ENCODE measurements around the gene OBSL1.

Gene OBSL1

DNA sequence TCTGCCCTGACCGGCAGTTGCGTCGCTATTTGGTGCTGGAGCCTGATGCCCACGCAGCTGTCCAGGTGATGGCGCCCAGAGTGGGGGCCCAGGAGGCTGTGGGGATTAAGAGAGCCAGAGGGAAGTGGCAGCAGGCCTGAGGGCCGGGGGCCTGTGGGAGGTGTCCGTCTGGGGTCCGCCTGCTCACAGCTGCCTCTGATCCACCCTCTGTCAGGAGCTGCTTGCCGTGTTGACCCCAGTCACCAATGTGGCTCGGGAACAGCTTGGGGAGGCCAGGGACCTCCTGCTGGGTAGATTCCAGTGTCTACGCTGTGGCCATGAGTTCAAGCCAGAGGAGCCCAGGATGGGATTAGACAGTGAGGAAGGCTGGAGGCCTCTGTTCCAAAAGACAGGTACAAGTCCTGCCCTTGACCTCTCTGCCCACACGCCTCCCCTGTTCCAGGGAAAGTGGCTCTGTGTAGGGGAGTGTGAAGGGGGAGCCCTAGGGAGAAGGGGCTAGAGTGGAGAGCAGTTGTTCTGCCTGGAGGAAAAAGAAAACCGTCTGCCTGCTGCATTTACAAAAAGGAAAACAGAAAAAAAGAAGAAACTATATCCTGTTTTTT, 37.9 kb upstream of the OBSL1 start:
- TF ChIP-seq, protein P1, sequence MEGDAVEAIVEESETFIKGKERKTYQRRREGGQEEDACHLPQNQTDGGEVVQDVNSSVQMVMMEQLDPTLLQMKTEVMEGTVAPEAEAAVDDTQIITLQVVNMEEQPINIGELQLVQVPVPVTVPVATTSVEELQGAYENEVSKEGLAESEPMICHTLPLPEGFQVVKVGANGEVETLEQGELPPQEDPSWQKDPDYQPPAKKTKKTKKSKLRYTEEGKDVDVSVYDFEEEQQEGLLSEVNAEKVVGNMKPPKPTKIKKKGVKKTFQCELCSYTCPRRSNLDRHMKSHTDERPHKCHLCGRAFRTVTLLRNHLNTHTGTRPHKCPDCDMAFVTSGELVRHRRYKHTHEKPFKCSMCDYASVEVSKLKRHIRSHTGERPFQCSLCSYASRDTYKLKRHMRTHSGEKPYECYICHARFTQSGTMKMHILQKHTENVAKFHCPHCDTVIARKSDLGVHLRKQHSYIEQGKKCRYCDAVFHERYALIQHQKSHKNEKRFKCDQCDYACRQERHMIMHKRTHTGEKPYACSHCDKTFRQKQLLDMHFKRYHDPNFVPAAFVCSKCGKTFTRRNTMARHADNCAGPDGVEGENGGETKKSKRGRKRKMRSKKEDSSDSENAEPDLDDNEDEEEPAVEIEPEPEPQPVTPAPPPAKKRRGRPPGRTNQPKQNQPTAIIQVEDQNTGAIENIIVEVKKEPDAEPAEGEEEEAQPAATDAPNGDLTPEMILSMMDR (IDR thresholded peaks at IDR 0.05; ENCODE audit: low read depth, low read length, missing control alignments): no peak
- DNase-seq (ENCODE audit: extremely low read depth, low read depth): no peak
- no peak overlapping the region for H3K4me3 ChIP-seq (replicated peaks; ENCODE audit: low read depth, low read length)

DNA sequence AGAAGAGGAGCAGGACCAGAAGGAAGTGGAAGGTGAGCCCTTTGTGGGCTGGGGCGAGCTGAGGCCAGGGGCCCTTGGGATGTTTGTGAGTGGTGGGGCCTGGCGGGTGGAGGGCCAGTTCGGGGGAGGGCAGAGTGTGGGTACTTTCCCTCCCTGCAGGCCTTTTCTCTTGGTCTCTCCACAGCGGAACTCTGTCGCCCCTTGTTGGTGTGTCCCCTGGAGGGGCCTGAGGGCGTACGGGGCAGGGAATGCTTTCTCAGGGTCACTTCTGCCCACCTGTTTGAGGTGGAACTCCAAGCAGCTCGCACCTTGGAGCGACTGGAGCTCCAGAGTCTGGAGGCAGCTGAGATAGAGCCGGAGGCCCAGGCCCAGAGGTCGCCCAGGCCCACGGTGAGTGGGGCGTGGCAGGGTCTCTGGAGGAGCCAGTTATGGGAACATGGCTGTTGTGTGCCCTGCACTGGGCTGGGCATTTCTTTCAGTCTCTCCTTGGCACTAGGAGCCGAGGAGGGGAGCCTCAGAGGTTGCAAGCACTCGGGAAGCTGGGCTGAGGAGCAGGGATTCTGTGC, 37.1 kb upstream of the OBSL1 start:
- TF ChIP-seq, protein P1 (IDR thresholded peaks at IDR 0.05; ENCODE audit: low read depth, low read length, missing control alignments): no peak
- no peak overlapping the region for H3K4me3 ChIP-seq (replicated peaks; ENCODE audit: low read depth, low read length)
- DNase-seq (ENCODE audit: extremely low read depth, low read depth): no peak

DNA sequence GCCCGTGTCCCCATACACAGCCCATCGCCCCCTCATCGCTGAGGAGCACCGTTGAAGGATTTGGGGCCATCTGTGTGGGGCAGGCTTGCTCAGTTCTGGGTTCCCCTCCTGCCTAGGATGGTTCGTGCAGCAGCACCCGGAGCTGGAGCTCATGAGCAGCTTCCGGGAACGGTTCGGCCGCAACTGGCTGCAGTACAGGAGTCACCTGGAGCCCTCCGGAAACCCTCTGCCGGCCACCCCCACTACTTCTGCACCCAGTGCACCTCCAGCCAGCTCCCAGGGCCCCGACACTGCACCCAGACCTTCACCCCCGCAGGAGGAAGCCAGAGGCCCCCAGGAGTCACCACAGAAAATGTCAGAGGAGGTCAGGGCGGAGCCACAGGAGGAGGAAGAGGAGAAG, 36.6 kb upstream of the OBSL1 start:
- no peak overlapping the region for H3K4me3 ChIP-seq (replicated peaks; ENCODE audit: low read depth, low read length)
- TF ChIP-seq, protein P1 (IDR thresholded peaks at IDR 0.05; ENCODE audit: low read depth, low read length, missing control alignments): no peak
- no peak for DNase-seq (ENCODE audit: extremely low read depth, low read depth)

DNA sequence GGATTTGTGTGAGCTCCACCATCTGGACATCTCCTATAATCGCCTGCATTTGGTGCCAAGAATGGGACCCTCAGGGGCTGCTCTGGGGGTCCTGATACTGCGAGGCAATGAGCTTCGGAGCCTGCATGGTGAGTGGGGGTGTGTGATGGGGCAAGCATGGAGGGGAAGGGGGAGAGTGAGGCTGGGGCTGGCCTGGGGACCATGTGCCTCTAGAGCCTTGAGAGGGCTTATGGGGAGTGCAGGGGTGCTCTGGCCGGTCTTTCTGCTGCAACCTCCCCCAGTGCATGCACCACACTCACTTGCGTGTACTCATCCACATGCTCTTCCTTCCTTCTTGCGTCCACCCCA, 34.2 kb upstream of the OBSL1 start:
- TF ChIP-seq, protein P1 (IDR thresholded peaks at IDR 0.05; ENCODE audit: low read depth, low read length, missing control alignments): no peak
- DNase-seq (ENCODE audit: extremely low read depth, low read depth): no peak
- no peak overlapping the region for H3K4me3 ChIP-seq (replicated peaks; ENCODE audit: low read depth, low read length)

DNA sequence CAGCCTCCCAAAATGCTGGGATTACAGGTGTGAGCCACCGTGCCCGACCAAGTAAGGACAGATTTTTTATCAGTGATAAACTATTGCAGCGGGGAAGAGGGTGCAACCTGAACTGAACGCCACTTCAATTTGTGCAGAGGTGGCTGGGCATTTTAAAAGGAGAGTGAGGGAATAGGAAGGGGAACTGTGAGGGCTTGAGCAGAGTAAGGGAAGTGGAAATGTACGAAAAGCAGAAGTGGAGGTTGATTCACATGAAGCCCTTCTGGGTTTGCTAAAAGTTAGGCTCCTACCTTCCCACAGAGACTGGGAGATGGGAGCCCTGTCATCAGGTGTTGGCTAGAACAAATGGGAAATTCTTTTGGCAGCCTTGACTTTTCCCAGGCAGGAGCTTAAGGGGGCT, 32.4 kb upstream of the OBSL1 start:
- TF ChIP-seq, protein P1 (IDR thresholded peaks at IDR 0.05; ENCODE audit: low read depth, low read length, missing control alignments): no peak
- no peak overlapping the region for H3K4me3 ChIP-seq (replicated peaks; ENCODE audit: low read depth, low read length)
- no peak for DNase-seq (ENCODE audit: extremely low read depth, low read depth)

DNA sequence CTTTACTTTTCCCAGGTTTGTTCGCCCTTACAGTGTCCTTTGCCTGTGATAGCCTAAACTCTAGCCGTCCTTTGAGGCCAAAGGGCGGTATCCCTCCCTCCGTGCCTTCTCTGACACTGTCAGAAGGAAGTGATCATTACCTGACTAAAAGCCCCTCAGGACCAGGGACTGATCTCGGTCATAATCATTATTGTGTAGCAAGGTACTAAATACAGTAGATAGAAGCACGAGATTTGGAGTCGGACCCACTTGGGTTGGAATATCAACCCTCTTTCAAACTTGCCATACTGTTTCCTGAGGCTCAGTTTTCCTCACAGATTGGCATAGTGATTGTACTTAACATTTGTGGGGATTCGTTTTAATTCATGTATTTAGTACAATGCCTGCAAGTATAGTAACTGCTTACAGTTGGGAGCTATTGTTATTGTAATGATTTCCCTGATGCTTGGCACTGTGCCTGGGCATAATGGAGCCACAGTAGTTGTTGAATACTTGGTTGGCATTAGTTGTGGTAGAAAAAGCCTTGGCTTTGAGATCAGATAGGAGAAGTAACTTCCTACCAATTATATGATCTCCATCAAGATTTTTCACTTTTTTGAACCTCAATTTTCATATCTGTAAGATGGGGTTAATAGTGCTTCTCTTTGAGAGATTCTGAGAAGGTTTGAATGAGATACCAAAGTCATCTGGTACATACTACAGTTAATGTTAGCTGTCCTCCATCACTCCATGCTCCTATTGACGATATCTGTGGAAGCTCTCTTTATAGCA, 27.2 kb upstream of the OBSL1 start:
- H3K4me3 ChIP-seq (replicated peaks; ENCODE audit: low read depth, low read length): peak overlapping the region; percentile 73
- TF ChIP-seq, protein P1 (IDR thresholded peaks at IDR 0.05; ENCODE audit: low read depth, low read length, missing control alignments): no peak
- DNase-seq (ENCODE audit: extremely low read depth, low read depth): no peak
